GM23338 (cell line): ENCODE data around the gene YPEL2. TPM values are rescaled to one million over a fixed set of nuclear protein-coding genes. Genes with fewer than 3 reads are reported as not detected.

Experiments
- ATAC-seq: fragments of 200-7000 bp; cut with Tn5 transposase; 3 replicates; pipeline ENCODE4 v1.9.1; 2020
- DNase-seq: peaks from one replicate; pipeline ENCODE4 v3.0.0-alpha.2; 2015; ENCODE audit warnings: low spot score
- H2AFZ ChIP-seq: fragments of 200-600 bp; sonication (generic); 2 replicates; pipeline ENCODE4 v1.8.0; 2016; ENCODE audit warnings: antibody characterized with exemption, mild to moderate bottlenecking, moderate library complexity
- H3F3A ChIP-seq: fragments of 200-600 bp; sonication (generic); replicated peaks from 2 replicates; pipeline ENCODE4 v1.8.0; 2017; ENCODE audit warnings: antibody characterized with exemption, mixed run types, low read depth
- H3K27ac ChIP-seq: fragments of 200-600 bp; sonication (generic); 2 replicates; pipeline ENCODE4 v1.6.1; 2016; ENCODE audit warnings: low read depth
- H3K27me3 ChIP-seq: fragments of 200-600 bp; sonication (generic); 2 replicates; pipeline ENCODE4 v1.8.0; 2016; ENCODE audit warnings: mild to moderate bottlenecking, mixed run types, moderate library complexity; ENCODE audit not compliant: insufficient read depth
- H3K36me3 ChIP-seq: fragments of 200-600 bp; sonication (generic); 2 replicates; pipeline ENCODE4 v1.8.0; 2016; ENCODE audit warnings: mild to moderate bottlenecking; ENCODE audit not compliant: insufficient read depth
- H3K4me1 ChIP-seq: fragments of 200-600 bp; sonication (generic); 2 replicates; pipeline ENCODE4 v1.8.0; 2016; ENCODE audit warnings: mild to moderate bottlenecking, moderate library complexity; ENCODE audit not compliant: insufficient read depth
- H3K4me2 ChIP-seq: fragments of 200-600 bp; sonication (generic); 2 replicates; pipeline ENCODE4 v1.7.1; 2017; ENCODE audit warnings: mixed run types
- H3K4me3 ChIP-seq: fragments of 200-600 bp; sonication (generic); 2 replicates; pipeline ENCODE4 v1.6.1; 2016; ENCODE audit warnings: mixed run types
- H3K79me2 ChIP-seq: fragments of 200-600 bp; sonication (generic); replicated peaks from 2 replicates; pipeline ENCODE4 v1.8.0; 2017; ENCODE audit warnings: mild to moderate bottlenecking; ENCODE audit not compliant: insufficient read depth
- H3K9me2 ChIP-seq: fragments of 200-600 bp; sonication (generic); 2 replicates; pipeline ENCODE4 v1.8.0; 2017; ENCODE audit not compliant: insufficient read depth
- H4K20me1 ChIP-seq: fragments of 200-600 bp; sonication (generic); replicated peaks from 2 replicates; pipeline ENCODE4 v1.8.0; 2017; ENCODE audit warnings: mild to moderate bottlenecking; ENCODE audit not compliant: insufficient read depth
- H3K27ac Mint-ChIP-seq: 2 replicates; pipeline ENCODE4 v1.8.0; 2020; ENCODE audit warnings: inconsistent platforms, mild to moderate bottlenecking, moderate library complexity, mixed read lengths
- H3K27me3 Mint-ChIP-seq: 3 replicates; pipeline ENCODE4 v1.8.0; 2022; ENCODE audit warnings: low read depth, mild to moderate bottlenecking, moderate library complexity, mixed read lengths, inconsistent platforms; ENCODE audit not compliant: insufficient read depth, poor library complexity
- H3K36me3 Mint-ChIP-seq: 3 replicates; pipeline ENCODE4 v1.8.0; 2021; ENCODE audit warnings: low read depth, mild to moderate bottlenecking, inconsistent platforms, moderate library complexity, mixed read lengths
- H3K4me1 Mint-ChIP-seq: 3 replicates; pipeline ENCODE4 v1.8.0; 2020; ENCODE audit warnings: mild to moderate bottlenecking, inconsistent platforms, mixed read lengths
- H3K4me3 Mint-ChIP-seq: 3 replicates; pipeline ENCODE4 v1.8.0; 2021; ENCODE audit warnings: moderate library complexity, mild to moderate bottlenecking, inconsistent platforms, mixed read lengths
- H3K9me3 Mint-ChIP-seq: 3 replicates; pipeline ENCODE4 v1.8.0; 2020; ENCODE audit warnings: moderate library complexity, mild to moderate bottlenecking, inconsistent platforms, mixed read lengths
- CREB1 ChIP-seq: fragments of 250-450 bp; sonication (Bioruptor Pico); IDR thresholded peaks from 2 replicates; pipeline ENCODE4 v1.5.0; 2020; ENCODE audit warnings: low read depth, mild to moderate bottlenecking, moderate library complexity
- EZH2phosphoT487 ChIP-seq: fragments of 200-600 bp; sonication (generic); IDR thresholded peaks from one replicate; pipeline ENCODE4 v1.8.1; 2018; ENCODE audit warnings: antibody characterized with exemption; ENCODE audit not compliant: unreplicated experiment
- NANOG ChIP-seq: IDR thresholded peaks from 2 replicates; pipeline ENCODE4 v1.6.1; 2016; ENCODE audit warnings: antibody characterized with exemption, borderline replicate concordance
- REST ChIP-seq: IDR thresholded peaks from one replicate; pipeline ENCODE4 v1.6.1; 2018; ENCODE audit warnings: antibody characterized with exemption; ENCODE audit not compliant: unreplicated experiment
- ZNF114 ChIP-seq: fragments of 250-450 bp; sonication (Bioruptor Pico); IDR thresholded peaks from 2 replicates; pipeline ENCODE4 v1.5.0; 2020; ENCODE audit warnings: mild to moderate bottlenecking, moderate library complexity
- polyA plus RNA-seq: library from polyadenylated mRNA; unstranded; fragments of >200 nt; fragmentation: Nextera tagmentation; extraction: Ambion mirVana; gene quantifications from 2 replicates; pipeline ENCODE4 v1.2.1, GENCODE V29; 2016
- total RNA-seq: library from RNA; depleted of rRNA; stranded (reverse); fragments of >200 nt; shearing (Covaris generic); gene quantifications from 2 replicates; pipeline ENCODE4 v1.2.3, GENCODE V29; 2014
- TF ChIP-seq, protein P1 (sequence below): fragments of 250-450 bp; sonication (Bioruptor Pico); IDR thresholded peaks from 2 replicates; pipeline ENCODE4 v1.5.0; 2020; ENCODE audit warnings: mild to moderate bottlenecking, moderate library complexity

YPEL2 gene
- total and polyA plus RNA-seq, 2 experiments from 2014 or later = 4.1 to 5.2 TPM

- TF ChIP-seq, protein P1, sequence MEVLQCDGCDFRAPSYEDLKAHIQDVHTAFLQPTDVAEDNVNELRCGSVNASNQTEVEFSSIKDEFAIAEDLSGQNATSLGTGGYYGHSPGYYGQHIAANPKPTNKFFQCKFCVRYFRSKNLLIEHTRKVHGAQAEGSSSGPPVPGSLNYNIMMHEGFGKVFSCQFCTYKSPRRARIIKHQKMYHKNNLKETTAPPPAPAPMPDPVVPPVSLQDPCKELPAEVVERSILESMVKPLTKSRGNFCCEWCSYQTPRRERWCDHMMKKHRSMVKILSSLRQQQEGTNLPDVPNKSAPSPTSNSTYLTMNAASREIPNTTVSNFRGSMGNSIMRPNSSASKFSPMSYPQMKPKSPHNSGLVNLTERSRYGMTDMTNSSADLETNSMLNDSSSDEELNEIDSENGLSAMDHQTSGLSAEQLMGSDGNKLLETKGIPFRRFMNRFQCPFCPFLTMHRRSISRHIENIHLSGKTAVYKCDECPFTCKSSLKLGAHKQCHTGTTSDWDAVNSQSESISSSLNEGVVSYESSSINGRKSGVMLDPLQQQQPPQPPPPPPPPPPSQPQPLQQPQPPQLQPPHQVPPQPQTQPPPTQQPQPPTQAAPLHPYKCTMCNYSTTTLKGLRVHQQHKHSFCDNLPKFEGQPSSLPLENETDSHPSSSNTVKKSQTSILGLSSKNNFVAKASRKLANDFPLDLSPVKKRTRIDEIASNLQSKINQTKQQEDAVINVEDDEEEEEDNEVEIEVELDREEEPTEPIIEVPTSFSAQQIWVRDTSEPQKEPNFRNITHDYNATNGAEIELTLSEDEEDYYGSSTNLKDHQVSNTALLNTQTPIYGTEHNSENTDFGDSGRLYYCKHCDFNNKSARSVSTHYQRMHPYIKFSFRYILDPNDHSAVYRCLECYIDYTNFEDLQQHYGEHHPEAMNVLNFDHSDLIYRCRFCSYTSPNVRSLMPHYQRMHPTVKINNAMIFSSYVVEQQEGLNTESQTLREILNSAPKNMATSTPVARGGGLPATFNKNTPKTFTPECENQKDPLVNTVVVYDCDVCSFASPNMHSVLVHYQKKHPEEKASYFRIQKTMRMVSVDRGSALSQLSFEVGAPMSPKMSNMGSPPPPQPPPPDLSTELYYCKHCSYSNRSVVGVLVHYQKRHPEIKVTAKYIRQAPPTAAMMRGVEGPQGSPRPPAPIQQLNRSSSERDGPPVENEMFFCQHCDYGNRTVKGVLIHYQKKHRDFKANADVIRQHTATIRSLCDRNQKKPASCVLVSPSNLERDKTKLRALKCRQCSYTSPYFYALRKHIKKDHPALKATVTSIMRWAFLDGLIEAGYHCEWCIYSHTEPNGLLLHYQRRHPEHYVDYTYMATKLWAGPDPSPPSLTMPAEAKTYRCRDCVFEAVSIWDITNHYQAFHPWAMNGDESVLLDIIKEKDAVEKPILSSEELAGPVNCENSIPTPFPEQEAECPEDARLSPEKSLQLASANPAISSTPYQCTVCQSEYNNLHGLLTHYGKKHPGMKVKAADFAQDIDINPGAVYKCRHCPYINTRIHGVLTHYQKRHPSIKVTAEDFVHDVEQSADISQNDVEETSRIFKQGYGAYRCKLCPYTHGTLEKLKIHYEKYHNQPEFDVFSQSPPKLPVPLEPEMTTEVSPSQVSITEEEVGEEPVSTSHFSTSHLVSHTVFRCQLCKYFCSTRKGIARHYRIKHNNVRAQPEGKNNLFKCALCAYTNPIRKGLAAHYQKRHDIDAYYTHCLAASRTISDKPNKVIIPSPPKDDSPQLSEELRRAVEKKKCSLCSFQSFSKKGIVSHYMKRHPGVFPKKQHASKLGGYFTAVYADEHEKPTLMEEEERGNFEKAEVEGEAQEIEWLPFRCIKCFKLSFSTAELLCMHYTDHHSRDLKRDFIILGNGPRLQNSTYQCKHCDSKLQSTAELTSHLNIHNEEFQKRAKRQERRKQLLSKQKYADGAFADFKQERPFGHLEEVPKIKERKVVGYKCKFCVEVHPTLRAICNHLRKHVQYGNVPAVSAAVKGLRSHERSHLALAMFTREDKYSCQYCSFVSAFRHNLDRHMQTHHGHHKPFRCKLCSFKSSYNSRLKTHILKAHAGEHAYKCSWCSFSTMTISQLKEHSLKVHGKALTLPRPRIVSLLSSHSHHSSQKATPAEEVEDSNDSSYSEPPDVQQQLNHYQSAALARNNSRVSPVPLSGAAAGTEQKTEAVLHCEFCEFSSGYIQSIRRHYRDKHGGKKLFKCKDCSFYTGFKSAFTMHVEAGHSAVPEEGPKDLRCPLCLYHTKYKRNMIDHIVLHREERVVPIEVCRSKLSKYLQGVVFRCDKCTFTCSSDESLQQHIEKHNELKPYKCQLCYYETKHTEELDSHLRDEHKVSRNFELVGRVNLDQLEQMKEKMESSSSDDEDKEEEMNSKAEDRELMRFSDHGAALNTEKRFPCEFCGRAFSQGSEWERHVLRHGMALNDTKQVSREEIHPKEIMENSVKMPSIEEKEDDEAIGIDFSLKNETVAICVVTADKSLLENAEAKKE (CRISPR knock-in tag) = no peak
- TF ChIP-seq REST (no peak), EZH2phosphoT487 (no peak)
Measured at GRCh38 chr17:59402760-59403159, 71.3 kb downstream of the YPEL2 start (continued).

GRCh38 chr17:59404471-59404870 is 73.0 kb downstream of the YPEL2 start:
- H3K79me2 ChIP-seq = no peaks in the 10 kb centered on the region
- H3K9me2 ChIP-seq = no peaks in the 10 kb centered on the region
- Mint-ChIP-seq H3K4me3 (no peak overlapping the region), H3K36me3 (no peaks in the 10 kb centered on the region), H3K27ac (no peak overlapping the region), H3K4me1 (peaks cover 5% of the 10 kb centered on the region), H3K9me3 (no peaks in the 10 kb centered on the region), H3K27me3 (peaks cover 6% of the 10 kb centered on the region)
- H3F3A ChIP-seq = no peaks in the 10 kb centered on the region
- no peak for ATAC-seq
- no peaks in the 10 kb centered on the region for H3K36me3 ChIP-seq
- no peaks in the 10 kb centered on the region for H4K20me1 ChIP-seq
- no peak overlapping the region for H2AFZ ChIP-seq
- H3K4me2 ChIP-seq = no peak overlapping the region
- no peak overlapping the region for H3K27ac ChIP-seq
- no peak overlapping the region for H3K4me3 ChIP-seq
- no peak for DNase-seq
- H3K4me1 ChIP-seq = 0 out of 2 replicates have a peak, but pooled peaks cover 5% of the 10 kb centered on the region
- H3K27me3 ChIP-seq = no peaks in the 10 kb centered on the region
- TF ChIP-seq ZNF114 (CRISPR knock-in tag) (no peak), NANOG (no peak), EZH2phosphoT487 (no peak), CREB1 (CRISPR knock-in tag) (no peak)
- TF ChIP-seq, protein P1 (CRISPR knock-in tag) = no peak
